WTC11 (cell line): ENCODE data around the gene ATG7. TPM values are rescaled to one million over a fixed set of nuclear protein-coding genes. Genes with fewer than 3 reads are reported as not detected.
"Not testable (repeated sequence)": the region's sequence is repeated elsewhere in the genome, so short reads cannot be mapped to it uniquely, and the experiment has no call there.

Source experiments
- ATAC-seq: fragments of 200-7000 bp; cut with Tn5 transposase; 2 replicates; pipeline ENCODE4 v1.10.0; 2021; ENCODE audit warnings: mild to moderate bottlenecking, moderate library complexity
- CTCF ChIA-PET: fragments of 300-600 bp; sonication (Branson Sonifier 250); formaldehyde crosslinking; loops from one replicate; lab custom pipeline; 2021; ENCODE audit warnings: antibody characterized with exemption; lab: Charles Lee
- POLR2A ChIA-PET: fragments of 350-600 bp; sonication (Branson Sonifier 250); formaldehyde crosslinking; loops from one replicate; lab custom pipeline; 2021; ENCODE audit warnings: antibody characterized with exemption; lab: Charles Lee
- DNase-seq: peaks from one replicate; pipeline ENCODE4 v3.0.0; 2021; ENCODE audit warnings: low spot score
- H3K27ac Mint-ChIP-seq: 2 replicates; pipeline ENCODE4 v1.8.0; 2021; ENCODE audit warnings: mixed read lengths
- H3K27me3 Mint-ChIP-seq: 2 replicates; pipeline ENCODE4 v1.8.0; 2021; ENCODE audit warnings: low read depth, mild to moderate bottlenecking, moderate library complexity, mixed read lengths
- H3K36me3 Mint-ChIP-seq: 2 replicates; pipeline ENCODE4 v1.8.0; 2021; ENCODE audit warnings: mixed read lengths
- H3K4me1 Mint-ChIP-seq: 2 replicates; pipeline ENCODE4 v1.8.0; 2022; ENCODE audit warnings: mixed read lengths
- H3K4me3 Mint-ChIP-seq: 2 replicates; pipeline ENCODE4 v1.8.0; 2021; ENCODE audit warnings: mild to moderate bottlenecking, moderate library complexity, mixed read lengths
- H3K9me3 Mint-ChIP-seq: 2 replicates; pipeline ENCODE4 v1.8.0; 2021; ENCODE audit warnings: mixed read lengths
- CBFB ChIP-seq: sonication (generic); formaldehyde crosslinking; IDR thresholded peaks from 2 replicates; pipeline ENCODE4 v1.8.1; 2022; ENCODE audit warnings: mild to moderate bottlenecking, low read depth, missing genetic modification reagents
- ESRRA ChIP-seq: sonication (generic); formaldehyde crosslinking; IDR thresholded peaks from 2 replicates; pipeline ENCODE4 v1.8.1; 2022; ENCODE audit warnings: mild to moderate bottlenecking, missing genetic modification reagents, borderline replicate concordance
- GTF2I ChIP-seq: fragments of 250-450 bp; sonication (Bioruptor Pico); conservative IDR thresholded peaks from 2 replicates; pipeline ENCODE4 v1.4.0; 2021; ENCODE audit warnings: mild to moderate bottlenecking
- MXD4 ChIP-seq: fragments of 250-450 bp; sonication (Bioruptor Pico); IDR thresholded peaks from 2 replicates; pipeline ENCODE4 v1.8.0; 2021; ENCODE audit warnings: mild to moderate bottlenecking, moderate library complexity, borderline replicate concordance
- MYBL2 ChIP-seq: sonication (generic); formaldehyde crosslinking; IDR thresholded peaks from 2 replicates; pipeline ENCODE4 v1.8.1; 2023; ENCODE audit warnings: mild to moderate bottlenecking, moderate library complexity, missing genetic modification reagents
- NFE2L1 ChIP-seq: sonication (generic); formaldehyde crosslinking; IDR thresholded peaks from 2 replicates; pipeline ENCODE4 v1.8.1; 2023; ENCODE audit warnings: missing genetic modification reagents
- NR3C1 ChIP-seq: sonication (generic); formaldehyde crosslinking; conservative IDR thresholded peaks from 2 replicates; pipeline ENCODE4 v1.8.1; 2023; ENCODE audit warnings: low read depth, mild to moderate bottlenecking, missing genetic modification reagents
- RORB ChIP-seq: fragments of 250-450 bp; sonication (Bioruptor Pico); IDR thresholded peaks from 2 replicates; pipeline ENCODE4 v1.9.0; 2021; ENCODE audit warnings: mild to moderate bottlenecking
- SMAD3 ChIP-seq: sonication (generic); formaldehyde crosslinking; IDR thresholded peaks from 2 replicates; pipeline ENCODE4 v1.8.0; 2022; ENCODE audit warnings: missing genetic modification reagents, mild to moderate bottlenecking, borderline replicate concordance
- SMAD4 ChIP-seq: sonication (generic); formaldehyde crosslinking; IDR thresholded peaks from 2 replicates; pipeline ENCODE4 v1.8.0; 2022; ENCODE audit warnings: mild to moderate bottlenecking, missing genetic modification reagents
- SOX15 ChIP-seq: fragments of 250-450 bp; sonication (Bioruptor Pico); IDR thresholded peaks from 2 replicates; pipeline ENCODE4 v1.9.0; 2021; ENCODE audit warnings: mild to moderate bottlenecking
- ZNF416 ChIP-seq: fragments of 250-450 bp; sonication (Bioruptor Pico); IDR thresholded peaks from 2 replicates; pipeline ENCODE4 v1.9.0; 2021; ENCODE audit warnings: mild to moderate bottlenecking, inconsistent platforms
- total RNA-seq: library from RNA; stranded (reverse); gene quantifications from 3 replicates; pipeline ENCODE4 v1.2.3, GENCODE V29; 2021
- TF ChIP-seq, protein P1 (sequence below): fragments of 250-450 bp; sonication (Bioruptor Pico); IDR thresholded peaks from 2 replicates; pipeline ENCODE4 v1.8.0; 2021; ENCODE audit warnings: mild to moderate bottlenecking
- TF ChIP-seq, protein P2 (sequence below): sonication (generic); formaldehyde crosslinking; IDR thresholded peaks from 2 replicates; pipeline ENCODE4 v1.8.1; 2023; ENCODE audit warnings: mild to moderate bottlenecking, missing genetic modification reagents, moderate library complexity
- TF ChIP-seq, protein P3 (sequence below): sonication (generic); formaldehyde crosslinking; IDR thresholded peaks from 2 replicates; pipeline ENCODE4 v1.8.1; 2022; ENCODE audit warnings: mild to moderate bottlenecking, moderate library complexity, missing genetic modification reagents
- TF ChIP-seq, protein P4 (sequence below): sonication (generic); formaldehyde crosslinking; IDR thresholded peaks from 2 replicates; pipeline ENCODE4 v1.8.0; 2022; ENCODE audit warnings: missing genetic modification reagents
- TF ChIP-seq, protein P5 (sequence below): fragments of 250-450 bp; sonication (Bioruptor Pico); IDR thresholded peaks from 2 replicates; pipeline ENCODE4 v2.1.2; 2022; ENCODE audit warnings: mild to moderate bottlenecking, moderate library complexity
- TF ChIP-seq, protein P6 (sequence below): sonication (generic); formaldehyde crosslinking; IDR thresholded peaks from 2 replicates; pipeline ENCODE4 v1.8.1; 2022; ENCODE audit warnings: missing genetic modification reagents, borderline replicate concordance
- TF ChIP-seq, protein P7 (sequence below): sonication (generic); formaldehyde crosslinking; conservative IDR thresholded peaks from 2 replicates; pipeline ENCODE4 v1.8.1; 2023; ENCODE audit warnings: mild to moderate bottlenecking, low read depth, missing genetic modification reagents, moderate library complexity

ATG7 gene
- total RNA-seq, 1 experiment from 2014 or later: 17.5 TPM

DNA sequence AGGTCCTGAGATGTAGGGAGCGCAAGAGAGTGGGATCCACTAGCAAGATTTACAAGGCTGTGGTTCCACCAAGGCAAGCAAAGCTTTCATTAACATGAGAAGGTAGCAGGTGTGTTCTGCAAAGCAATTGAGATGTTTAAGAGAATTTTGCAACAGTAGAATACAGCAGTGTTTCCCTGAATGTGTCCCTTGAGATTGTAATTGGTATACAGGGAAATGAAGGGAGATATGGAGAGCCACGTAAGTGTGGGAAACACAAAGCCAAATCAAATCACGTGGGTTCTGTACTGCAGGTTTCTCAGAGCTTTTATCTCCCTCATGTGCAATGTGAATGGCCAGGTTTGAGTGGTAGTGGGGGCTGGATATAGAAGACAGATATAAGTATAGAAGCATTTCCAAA, 67.3 kb downstream of the ATG7 start (continued):
- TF ChIP-seq, protein P1, sequence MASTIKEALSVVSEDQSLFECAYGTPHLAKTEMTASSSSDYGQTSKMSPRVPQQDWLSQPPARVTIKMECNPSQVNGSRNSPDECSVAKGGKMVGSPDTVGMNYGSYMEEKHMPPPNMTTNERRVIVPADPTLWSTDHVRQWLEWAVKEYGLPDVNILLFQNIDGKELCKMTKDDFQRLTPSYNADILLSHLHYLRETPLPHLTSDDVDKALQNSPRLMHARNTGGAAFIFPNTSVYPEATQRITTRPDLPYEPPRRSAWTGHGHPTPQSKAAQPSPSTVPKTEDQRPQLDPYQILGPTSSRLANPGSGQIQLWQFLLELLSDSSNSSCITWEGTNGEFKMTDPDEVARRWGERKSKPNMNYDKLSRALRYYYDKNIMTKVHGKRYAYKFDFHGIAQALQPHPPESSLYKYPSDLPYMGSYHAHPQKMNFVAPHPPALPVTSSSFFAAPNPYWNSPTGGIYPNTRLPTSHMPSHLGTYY (CRISPR knock-in tag): no peak
- TF ChIP-seq SMAD3 (CRISPR knock-in tag) (no peak), NR3C1 (no peak), MYBL2 (CRISPR knock-in tag) (no peak), SMAD4 (CRISPR knock-in tag) (no peak), SOX15 (CRISPR knock-in tag) (no peak)
- TF ChIP-seq, protein P2, sequence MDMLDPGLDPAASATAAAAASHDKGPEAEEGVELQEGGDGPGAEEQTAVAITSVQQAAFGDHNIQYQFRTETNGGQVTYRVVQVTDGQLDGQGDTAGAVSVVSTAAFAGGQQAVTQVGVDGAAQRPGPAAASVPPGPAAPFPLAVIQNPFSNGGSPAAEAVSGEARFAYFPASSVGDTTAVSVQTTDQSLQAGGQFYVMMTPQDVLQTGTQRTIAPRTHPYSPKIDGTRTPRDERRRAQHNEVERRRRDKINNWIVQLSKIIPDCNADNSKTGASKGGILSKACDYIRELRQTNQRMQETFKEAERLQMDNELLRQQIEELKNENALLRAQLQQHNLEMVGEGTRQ (CRISPR knock-in tag): no peak
- TF ChIP-seq, protein P3, sequence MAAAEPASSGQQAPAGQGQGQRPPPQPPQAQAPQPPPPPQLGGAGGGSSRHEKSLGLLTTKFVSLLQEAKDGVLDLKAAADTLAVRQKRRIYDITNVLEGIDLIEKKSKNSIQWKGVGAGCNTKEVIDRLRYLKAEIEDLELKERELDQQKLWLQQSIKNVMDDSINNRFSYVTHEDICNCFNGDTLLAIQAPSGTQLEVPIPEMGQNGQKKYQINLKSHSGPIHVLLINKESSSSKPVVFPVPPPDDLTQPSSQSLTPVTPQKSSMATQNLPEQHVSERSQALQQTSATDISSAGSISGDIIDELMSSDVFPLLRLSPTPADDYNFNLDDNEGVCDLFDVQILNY: no peak
- TF ChIP-seq, protein P4, sequence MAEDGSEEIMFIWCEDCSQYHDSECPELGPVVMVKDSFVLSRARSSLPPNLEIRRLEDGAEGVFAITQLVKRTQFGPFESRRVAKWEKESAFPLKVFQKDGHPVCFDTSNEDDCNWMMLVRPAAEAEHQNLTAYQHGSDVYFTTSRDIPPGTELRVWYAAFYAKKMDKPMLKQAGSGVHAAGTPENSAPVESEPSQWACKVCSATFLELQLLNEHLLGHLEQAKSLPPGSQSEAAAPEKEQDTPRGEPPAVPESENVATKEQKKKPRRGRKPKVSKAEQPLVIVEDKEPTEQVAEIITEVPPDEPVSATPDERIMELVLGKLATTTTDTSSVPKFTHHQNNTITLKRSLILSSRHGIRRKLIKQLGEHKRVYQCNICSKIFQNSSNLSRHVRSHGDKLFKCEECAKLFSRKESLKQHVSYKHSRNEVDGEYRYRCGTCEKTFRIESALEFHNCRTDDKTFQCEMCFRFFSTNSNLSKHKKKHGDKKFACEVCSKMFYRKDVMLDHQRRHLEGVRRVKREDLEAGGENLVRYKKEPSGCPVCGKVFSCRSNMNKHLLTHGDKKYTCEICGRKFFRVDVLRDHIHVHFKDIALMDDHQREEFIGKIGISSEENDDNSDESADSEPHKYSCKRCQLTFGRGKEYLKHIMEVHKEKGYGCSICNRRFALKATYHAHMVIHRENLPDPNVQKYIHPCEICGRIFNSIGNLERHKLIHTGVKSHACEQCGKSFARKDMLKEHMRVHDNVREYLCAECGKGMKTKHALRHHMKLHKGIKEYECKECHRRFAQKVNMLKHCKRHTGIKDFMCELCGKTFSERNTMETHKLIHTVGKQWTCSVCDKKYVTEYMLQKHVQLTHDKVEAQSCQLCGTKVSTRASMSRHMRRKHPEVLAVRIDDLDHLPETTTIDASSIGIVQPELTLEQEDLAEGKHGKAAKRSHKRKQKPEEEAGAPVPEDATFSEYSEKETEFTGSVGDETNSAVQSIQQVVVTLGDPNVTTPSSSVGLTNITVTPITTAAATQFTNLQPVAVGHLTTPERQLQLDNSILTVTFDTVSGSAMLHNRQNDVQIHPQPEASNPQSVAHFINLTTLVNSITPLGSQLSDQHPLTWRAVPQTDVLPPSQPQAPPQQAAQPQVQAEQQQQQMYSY (CRISPR knock-in tag): no peak

DNA sequence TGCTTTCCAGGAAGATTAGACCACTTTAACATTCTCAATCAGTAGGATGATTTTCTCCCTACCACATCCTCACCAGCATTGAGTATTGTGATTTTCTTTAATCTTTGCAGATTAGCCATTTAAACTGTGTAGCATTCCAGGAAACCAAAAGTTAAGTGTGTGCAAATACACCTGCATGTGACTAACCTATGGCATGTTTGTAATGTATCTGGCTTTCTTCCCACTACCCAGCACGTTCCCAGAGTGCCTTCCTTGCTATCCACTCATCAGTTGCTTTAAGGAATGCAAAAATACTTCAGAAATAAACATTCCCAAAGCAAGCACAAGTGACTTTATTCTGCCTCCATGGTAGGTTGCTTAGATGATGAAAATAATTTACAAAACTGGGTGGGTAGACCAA, 74.2 kb downstream of the ATG7 start:
- CTCF ChIA-PET: no interaction called here
- POLR2A ChIA-PET: no interaction called here
- ATAC-seq (no peak), DNase-seq (no peak)
- Mint-ChIP-seq H3K4me1 (no peaks in the 10 kb centered on the region), H3K4me3 (no peak overlapping the region), H3K27me3 (no peaks in the 10 kb centered on the region), H3K9me3 (peaks cover 11% of the 10 kb centered on the region), H3K36me3 (peaks cover 31% of the 10 kb centered on the region), H3K27ac (no peak overlapping the region)
- TF ChIP-seq RORB (CRISPR knock-in tag) (no peak), ZNF416 (no peak), CBFB (CRISPR knock-in tag) (no peak), GTF2I (CRISPR knock-in tag) (no peak), SOX15 (CRISPR knock-in tag) (no peak), NFE2L1 (CRISPR knock-in tag) (no peak), MXD4 (no peak), ESRRA (no peak)
- TF ChIP-seq, protein P5, sequence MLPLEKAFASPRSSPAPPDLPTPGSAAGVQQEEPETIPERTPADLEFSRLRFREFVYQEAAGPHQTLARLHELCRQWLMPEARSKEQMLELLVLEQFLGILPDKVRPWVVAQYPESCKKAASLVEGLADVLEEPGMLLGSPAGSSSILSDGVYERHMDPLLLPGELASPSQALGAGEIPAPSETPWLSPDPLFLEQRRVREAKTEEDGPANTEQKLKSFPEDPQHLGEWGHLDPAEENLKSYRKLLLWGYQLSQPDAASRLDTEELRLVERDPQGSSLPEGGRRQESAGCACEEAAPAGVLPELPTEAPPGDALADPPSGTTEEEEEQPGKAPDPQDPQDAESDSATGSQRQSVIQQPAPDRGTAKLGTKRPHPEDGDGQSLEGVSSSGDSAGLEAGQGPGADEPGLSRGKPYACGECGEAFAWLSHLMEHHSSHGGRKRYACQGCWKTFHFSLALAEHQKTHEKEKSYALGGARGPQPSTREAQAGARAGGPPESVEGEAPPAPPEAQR (CRISPR knock-in tag): no peak
- TF ChIP-seq, protein P6, sequence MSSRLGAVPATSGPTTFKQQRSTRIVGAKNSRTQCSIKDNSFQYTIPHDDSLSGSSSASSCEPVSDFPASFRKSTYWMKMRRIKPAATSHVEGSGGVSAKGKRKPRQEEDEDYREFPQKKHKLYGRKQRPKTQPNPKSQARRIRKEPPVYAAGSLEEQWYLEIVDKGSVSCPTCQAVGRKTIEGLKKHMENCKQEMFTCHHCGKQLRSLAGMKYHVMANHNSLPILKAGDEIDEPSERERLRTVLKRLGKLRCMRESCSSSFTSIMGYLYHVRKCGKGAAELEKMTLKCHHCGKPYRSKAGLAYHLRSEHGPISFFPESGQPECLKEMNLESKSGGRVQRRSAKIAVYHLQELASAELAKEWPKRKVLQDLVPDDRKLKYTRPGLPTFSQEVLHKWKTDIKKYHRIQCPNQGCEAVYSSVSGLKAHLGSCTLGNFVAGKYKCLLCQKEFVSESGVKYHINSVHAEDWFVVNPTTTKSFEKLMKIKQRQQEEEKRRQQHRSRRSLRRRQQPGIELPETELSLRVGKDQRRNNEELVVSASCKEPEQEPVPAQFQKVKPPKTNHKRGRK (CRISPR knock-in tag): no peak
- TF ChIP-seq, protein P7, sequence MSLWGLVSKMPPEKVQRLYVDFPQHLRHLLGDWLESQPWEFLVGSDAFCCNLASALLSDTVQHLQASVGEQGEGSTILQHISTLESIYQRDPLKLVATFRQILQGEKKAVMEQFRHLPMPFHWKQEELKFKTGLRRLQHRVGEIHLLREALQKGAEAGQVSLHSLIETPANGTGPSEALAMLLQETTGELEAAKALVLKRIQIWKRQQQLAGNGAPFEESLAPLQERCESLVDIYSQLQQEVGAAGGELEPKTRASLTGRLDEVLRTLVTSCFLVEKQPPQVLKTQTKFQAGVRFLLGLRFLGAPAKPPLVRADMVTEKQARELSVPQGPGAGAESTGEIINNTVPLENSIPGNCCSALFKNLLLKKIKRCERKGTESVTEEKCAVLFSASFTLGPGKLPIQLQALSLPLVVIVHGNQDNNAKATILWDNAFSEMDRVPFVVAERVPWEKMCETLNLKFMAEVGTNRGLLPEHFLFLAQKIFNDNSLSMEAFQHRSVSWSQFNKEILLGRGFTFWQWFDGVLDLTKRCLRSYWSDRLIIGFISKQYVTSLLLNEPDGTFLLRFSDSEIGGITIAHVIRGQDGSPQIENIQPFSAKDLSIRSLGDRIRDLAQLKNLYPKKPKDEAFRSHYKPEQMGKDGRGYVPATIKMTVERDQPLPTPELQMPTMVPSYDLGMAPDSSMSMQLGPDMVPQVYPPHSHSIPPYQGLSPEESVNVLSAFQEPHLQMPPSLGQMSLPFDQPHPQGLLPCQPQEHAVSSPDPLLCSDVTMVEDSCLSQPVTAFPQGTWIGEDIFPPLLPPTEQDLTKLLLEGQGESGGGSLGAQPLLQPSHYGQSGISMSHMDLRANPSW (CRISPR knock-in tag): no peak

DNA sequence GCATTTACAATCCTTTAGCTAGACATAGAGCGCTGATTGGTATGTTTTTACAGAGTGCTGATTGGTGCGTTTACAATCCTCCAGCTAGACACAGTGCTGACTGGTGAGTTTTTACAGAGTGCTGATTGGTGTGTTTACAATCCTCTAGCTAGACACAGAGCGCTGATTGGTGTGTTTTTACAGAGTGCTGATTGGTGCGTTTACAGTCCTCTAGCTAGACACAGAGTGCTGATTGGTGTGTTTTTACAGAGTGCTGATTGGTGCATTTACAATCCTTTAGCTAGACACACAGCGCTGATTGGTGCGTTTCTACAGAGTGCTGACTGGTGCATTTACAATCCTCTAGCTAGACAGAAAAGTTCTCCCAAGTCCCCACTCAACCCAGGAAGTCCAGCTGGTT, 76.7 kb downstream of the ATG7 start:
- H3K4me3 Mint-ChIP-seq, DNase-seq, H3K27ac Mint-ChIP-seq, H3K4me1 Mint-ChIP-seq, H3K27me3 Mint-ChIP-seq, ATAC-seq, CTCF ChIA-PET, POLR2A ChIA-PET: not testable (repeated sequence)
- Mint-ChIP-seq H3K9me3 (peaks cover 17% of the 10 kb centered on the region), H3K36me3 (peaks cover 33% of the 10 kb centered on the region)
